Hematopoietic multipotent progenitor cell treated with erythropoietin and hydrocortisone succinate and interleukin-3 and kit ligand, for 17 days (in vitro differentiated cells): ENCODE data around the gene SOCS4.
"Not testable (repeated sequence)": the region's sequence is repeated elsewhere in the genome, so short reads cannot be mapped to it uniquely, and the experiment has no call there.

Experiments
- DNase-seq: peaks from one replicate; pipeline ENCODE4 v3.0.0-alpha.2; 2015; ENCODE audit warnings: low spot score

The SOCS4 gene

DNA sequence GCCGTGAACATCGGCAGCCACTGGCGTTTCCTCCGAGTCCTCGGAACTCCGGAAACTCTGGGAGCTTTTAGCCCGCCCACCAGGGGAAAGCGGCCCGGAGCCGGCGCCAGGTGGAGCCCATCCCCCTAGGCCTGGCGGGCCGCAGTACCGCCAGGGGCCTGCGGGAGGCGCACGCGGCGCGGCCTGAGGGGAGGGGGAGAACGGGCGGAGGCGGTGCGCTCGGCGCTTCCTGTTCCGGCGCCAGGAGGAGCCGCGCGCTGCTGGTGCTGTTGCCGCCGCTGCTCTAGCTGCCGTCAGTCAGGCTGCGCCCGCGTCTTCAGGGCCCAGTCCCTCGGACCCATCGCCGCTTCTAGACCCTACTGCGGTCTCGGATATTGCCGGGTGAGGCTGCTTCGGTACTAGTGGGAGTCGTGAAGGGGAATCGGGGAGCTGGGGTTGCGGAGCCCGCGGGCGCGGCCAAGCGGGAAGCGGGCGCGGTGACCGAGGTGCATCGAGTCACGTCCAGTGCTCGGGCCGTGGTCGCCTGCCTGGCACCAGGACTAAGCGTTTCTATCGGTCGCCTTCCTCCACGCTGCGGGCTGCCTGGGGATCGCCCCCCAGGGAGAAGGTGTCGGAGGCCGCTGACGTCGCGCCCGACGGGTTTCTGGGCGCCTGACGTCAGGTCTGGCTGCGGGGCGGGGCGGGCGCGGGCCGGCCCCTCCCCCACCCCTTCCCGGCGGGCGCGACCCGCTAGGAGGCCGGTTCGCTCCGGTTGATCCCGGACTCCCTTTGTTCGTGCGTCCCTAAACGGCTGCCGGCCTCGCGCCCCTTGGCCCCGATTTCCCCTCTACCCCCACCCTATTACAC, 24.6 kb downstream of the SOCS4 start, which contains the start of gene MAPK1IP1L:
Gene MAPK1IP1L (plus strand): TSS at position 225 of the 846 bp plus-strand sequence. CDS start 10,037 bp downstream, outside the sequence.
- DNase-seq = peak; percentile 92

DNA sequence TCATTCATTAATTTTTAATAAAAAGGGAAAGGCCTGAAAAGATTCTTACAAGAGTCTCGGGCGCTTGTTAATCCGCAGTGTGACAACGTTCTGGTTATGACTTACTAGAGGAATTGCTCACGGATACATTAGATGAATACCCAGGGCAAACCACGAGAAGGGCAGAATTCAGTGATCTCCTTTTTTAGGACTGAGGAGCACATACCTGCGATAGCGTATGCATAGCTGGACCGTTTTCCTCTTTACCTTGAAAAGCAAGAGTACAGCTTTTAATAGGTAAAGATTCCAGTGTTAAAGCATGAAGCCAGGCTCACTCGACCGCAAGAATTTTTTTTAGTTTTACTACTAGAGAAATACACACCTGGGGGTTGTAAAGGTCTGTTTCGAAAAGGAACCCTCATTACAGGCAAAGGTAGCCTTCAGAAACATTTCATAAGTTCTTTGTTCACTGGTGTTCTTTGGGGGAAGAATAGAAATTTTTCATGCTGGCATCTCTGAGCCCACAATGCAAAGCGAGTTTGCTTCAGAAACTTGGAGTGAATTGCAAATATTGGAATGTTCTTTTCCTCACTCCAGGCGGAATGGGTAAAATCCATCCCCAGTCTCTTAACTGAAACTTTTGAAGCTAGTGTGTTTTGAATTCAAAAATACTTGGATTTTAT, 25.4 kb downstream of the SOCS4 start:
- no peak for DNase-seq

DNA sequence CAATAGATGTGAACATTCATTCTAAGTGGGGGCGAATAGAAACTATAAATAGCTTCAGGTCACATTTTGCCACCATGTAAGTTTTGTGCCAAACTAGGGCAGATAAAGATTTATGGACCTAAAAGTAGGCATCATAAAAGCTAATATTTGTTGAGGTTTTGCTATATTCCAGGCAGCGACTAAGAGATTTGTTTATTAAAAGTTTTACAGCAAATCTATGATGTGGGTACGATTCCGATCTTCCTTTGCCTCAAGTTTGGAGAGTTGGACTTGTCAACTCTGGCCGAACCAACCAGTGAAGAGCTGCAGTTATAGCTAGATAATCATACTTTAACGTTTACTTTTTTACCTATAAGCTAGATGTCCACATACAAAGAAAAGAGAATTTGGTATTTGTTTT, 26.0 kb downstream of the SOCS4 start:
- DNase-seq = no peak

DNA sequence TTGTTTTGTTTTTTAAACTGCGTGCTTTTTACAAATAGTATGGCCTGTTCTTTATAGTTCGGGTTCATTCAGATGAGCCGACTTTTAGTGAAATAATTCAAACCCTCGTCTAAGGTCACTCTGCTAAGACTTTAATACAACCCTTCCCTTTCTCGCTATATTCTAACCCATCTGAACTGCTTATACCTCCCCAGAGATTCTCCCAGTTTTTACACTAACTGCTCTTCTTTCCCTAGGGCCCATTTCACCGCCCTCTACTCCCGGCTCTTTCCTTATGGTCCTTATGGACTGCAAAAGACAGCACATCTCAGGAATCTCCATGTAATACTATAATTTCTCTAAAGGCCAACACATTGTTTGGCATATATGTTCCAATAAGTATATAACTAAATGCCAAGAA, 26.5 kb downstream of the SOCS4 start:
- DNase-seq = no peak

DNA sequence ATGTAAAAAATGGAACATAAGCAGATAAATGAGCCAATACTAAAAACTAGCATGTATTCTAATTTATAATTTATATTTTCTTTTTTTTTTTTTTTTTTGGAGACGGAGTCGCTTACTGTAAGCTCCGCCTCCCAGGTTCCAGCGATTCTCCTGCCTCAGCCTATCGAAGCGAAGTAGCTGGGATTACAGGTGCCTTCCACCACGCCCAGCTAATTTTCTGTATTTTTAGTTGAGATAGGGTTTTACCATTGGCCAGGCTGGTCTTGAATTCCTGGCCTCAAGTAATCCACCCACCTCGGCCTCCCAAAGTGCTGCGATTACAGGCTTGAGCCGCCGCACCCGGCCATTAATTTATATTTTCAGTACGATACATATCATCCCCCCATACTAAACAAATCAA, 27.1 kb downstream of the SOCS4 start:
- DNase-seq = no peak

DNA sequence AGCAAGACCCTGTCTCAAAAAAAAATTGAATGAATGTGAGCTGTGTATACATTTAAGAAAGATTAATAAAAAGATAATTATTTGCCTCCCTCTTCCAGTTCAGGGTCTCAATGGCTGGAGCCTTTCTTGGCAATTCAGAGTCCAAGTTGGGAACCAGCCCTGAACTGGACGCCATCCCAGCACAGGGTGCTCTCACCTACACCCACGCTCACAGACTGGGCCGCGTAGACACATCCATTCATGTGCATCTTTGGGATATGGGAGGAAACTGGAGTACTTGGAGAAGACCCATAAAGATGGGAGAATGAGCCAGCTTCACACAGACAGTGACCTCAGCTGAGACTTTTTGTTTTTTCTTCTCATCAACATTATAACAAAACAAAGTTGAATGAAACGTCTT, 30.9 kb downstream of the SOCS4 start:
- DNase-seq = no peak

DNA sequence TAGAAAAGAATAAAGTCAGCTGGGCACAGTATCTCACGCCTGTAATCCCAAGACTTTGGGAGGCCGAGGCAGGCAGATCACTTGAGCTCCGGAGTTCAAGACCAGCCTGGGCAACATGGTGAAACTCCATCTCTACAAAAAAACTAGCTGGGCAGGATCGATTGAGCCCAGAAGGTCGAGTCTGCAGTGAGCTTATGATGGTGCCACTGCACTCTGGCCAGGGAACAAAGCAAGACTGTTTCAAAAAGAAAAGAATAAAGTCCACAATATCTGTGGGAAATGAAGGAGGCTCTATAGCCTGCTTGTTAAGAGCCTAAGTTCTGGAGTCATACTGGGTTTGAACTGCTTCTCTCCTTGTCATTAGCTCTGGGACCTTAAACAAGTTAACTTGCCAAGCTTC, 32.3 kb downstream of the SOCS4 start:
- DNase-seq = no peak

DNA sequence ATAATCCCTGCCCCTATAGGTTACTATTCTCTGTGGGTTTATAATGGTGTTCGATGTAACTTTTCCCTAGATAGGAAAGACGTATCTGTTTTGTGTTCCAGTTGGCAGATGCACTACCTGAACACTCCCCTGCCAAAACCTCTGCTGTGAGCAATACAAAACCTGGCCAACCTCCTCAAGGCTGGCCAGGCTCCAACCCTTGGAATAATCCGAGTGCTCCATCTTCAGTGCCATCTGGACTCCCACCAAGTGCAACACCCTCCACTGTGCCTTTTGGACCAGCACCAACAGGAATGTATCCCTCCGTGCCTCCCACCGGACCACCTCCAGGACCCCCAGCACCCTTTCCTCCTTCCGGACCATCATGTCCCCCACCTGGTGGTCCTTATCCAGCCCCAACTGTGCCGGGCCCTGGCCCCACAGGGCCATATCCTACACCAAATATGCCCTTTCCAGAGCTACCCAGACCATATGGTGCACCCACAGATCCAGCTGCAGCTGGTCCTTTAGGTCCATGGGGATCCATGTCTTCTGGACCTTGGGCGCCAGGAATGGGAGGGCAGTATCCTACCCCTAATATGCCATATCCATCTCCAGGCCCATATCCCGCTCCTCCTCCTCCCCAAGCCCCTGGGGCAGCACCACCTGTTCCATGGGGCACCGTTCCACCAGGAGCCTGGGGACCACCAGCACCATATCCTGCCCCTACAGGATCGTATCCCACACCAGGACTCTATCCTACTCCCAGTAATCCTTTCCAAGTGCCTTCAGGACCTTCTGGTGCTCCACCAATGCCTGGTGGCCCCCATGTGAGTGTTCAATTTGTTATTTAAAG, 35.7 kb downstream of the SOCS4 start:
- DNase-seq = no peak

DNA sequence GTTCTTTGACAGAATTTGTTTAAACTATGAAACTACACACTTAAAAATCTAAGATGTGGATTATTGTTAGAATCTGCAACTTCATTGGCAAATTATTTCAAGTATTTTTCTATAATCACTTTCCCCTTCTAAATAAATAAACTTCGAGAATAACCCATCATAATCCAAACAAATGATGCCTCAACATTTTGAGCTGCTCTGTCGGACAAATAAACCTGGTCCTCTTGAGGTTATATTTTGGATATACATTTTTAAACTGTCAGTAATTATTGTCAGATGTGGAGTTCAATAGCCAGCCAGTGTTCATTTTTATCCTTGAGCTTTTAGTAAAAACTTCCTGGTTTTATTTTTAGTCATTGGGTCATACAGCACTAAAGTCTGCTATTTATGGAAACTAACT, 37.9 kb downstream of the SOCS4 start:
- DNase-seq = not testable (repeated sequence)

DNA sequence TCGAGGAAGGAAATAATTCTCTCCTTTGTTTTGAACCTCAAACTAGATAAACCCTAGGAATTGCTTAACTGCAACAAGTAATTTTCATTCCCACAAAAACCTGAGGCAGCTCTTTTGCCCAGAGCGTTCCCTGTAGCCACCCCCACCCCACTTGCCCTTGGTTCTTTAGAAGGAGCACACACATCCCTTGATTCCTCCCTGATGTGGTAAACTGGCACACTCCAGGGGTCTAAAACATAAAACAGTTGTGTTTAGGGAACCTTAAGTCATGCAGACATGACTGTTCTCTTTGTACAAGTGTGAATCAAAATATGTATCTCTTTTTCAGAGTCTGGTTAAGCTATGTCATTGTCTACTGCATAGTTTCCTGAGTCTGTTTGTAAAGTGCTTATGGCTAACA, 38.4 kb downstream of the SOCS4 start:
- no peak for DNase-seq

DNA sequence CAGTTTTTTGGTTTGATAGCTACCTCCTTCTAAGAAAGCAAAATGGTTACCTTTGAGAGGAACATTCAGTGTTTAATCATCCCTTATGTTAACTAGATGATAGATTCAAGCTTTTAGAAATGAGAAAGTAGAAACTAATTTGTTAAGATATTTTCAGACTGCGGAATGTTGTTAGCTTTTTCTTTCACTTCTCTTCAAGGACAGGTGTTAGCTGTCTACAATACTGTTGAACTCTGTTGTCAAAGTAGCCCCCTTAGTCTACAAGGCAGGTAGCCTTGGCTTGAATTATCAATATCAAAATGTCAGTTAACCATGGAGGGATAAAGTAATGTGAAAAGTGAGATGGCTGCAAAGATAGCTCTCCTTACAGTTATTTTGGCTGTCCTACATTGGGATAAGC, 39.2 kb downstream of the SOCS4 start:
- DNase-seq = no peak

DNA sequence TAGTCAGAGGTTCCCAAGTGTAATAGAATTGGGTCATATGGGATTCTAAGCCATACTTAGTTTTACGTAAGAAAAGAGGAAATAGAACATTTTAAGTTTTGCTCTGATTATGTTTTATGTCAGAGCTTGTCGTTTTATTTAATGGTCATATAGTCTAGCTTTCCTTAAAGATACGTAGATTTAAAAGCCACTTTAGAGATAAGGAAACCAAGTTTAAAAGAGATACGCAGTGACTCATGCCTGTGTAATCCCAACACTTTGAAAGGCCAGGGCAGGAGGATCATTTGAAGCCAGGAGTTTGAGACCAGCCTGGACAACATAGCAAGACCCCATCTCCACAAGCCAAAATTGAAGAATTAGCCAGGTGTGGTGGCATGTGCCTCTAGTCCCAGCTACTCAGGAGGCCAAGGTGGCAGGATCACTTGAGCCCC, 44.0 kb downstream of the SOCS4 start:
- DNase-seq = no peak

DNA sequence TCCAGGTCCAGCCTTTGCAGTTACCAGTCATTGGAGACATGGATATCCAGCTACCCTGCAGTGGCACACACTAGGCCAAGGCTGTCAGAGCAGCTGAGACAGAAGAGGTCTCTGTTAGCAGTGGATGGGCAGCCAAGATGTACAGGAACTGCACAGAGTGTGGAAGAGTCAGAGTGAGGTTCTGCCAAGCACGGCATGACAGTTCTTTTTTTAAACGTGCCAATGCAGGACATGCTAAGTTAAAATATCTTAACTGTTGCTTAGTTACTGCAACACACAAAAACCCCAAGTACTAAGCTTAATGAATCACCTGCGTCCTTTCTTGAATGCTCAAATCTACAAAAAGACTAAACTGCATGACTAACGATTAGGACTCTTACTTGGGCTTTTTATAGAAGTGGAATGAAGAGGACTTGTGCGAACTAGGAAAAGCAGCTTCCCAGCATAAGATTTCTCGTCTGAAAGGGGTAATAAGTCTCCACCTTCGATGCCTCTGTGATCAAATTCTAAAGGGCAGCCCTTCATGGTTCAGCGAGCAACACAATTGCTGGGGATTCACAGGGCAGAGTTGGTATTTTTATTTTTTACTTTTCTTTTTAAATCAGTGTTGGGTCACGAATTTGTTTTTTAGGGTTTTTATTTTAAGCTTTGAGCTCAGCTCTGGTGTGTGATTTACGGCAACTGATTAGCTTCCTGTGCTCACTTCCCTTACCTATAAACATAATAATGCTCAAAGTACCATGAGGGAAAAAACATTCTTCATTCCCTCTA, 45.0 kb downstream of the SOCS4 start:
- no peak for DNase-seq

DNA sequence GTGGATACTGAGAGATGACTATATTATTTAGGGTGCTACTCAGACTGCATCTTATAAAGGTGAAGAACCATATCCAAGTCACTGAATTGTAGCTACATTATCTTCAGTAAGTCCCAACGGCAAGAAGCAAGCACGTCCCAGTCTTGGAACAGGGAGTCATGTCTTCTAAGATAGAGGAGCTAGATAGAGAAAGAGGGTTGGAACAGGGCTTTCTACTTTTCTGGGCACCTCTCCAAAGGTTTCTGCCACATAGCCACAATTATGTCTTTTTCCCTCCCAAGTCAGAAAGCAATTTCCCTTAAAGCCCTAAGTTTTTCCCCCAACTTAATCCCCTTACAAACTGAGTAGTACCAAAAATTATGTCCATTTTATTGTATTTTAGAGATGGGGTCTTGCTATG, 46.8 kb downstream of the SOCS4 start:
- no peak for DNase-seq

DNA sequence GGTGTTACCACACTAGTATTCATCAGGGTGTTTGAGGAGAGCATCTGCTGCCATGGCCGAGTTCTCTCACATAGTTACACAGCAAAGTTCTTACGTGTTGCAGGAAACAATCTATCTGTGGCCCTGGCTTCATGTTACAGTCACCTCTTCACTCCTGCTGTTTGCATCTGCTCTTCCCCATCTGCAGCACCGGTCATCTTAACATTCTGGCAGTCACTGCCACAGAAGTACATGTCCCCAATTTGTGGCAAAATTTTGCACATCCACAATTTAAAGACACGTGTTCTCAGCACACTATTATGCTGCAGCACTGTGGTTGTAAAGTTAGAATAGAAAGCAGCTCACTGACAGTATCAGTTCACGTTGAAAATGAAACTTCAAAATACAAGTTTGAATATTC, 47.6 kb downstream of the SOCS4 start:
- DNase-seq = no peak

DNA sequence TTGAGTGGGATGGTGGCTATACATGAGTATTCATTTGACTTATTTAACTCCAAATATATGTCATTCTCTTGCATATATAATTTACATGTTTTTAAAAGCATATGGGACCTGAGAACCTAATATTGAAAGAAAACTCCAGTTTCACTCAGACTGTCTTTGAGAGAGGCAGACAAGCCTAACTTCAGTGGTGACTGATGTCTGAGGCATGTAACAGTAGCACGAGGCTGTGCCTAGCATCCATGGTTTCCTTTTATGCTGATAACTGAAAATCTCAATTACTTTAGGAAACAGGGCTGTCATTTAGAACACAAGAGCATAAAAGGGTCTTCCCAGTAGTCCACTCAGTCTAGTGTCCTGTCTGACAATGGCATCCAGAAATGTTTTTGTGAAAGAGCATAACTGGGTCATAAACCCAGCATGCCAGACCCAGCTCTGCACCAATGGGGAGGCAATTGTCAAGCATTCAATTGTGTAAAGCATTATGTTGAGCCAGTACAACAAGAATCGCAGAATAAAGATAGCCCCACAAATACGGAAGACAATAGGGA, 48.7 kb downstream of the SOCS4 start:
- DNase-seq = no peak

DNA sequence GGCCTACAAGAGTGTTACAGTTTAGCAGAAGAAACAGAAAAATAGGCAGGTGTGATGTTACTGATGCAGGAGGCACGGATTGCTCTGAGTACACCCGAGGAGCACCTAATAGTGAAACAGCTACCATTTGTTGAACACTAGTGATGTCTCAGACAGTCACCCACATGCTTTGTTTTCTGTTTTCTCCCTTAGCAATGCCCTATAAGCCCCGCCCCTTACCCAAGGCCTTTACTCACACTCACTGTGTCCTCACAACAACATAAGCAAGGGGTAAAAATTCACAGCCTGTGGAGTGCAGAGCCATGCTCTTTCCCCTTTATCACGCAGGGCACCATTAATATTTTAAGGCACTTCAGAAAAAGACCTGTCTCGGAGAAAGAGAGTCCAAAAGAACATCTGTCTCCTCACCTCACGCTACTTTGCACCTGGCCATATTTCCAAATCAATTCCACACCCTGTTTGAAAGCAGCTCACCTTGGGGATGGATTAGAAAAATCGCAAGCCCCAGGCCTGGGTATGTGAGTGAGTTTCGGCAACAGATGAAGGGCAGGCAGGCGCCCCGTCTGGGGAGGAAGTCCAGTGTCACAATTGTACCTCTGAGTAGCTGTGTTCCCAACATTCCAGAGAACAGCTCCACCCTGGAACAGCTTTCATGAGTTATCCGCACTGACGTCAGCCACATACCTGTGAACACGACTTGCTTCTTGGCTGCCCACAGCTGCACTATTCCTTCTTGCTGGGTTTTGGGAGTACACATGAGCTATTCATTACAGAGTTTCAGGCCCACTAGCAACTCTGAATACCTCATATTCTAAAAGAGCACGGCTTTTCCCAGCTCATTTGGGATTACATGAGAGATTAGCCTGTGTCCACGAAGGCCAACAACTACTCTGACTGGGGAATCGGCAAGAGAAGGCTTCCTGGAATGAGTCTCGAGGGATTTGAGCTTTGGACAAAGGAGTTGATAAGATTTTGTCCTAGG, 50.4 kb downstream of the SOCS4 start:
- DNase-seq = no peak

DNA sequence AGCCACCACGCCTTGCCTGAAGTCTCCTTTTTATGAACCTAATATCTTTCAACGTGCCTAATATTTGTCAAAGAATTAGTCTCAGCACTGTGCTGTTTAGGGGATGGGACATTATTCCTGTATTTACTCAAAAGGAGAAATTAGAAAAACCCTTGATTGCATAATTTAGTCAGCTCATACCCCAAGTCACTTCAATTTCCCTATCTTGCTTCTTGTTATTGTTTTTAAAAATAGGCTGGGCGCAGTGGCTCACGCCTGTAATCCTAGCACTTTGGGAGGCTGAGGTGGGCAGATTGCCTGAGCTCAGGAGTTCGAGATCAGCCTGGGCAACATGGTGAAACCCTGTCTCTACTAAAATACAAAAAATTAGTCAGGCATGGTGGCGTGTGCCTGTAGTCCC, 52.9 kb downstream of the SOCS4 start:
- not testable (repeated sequence) for DNase-seq

DNA sequence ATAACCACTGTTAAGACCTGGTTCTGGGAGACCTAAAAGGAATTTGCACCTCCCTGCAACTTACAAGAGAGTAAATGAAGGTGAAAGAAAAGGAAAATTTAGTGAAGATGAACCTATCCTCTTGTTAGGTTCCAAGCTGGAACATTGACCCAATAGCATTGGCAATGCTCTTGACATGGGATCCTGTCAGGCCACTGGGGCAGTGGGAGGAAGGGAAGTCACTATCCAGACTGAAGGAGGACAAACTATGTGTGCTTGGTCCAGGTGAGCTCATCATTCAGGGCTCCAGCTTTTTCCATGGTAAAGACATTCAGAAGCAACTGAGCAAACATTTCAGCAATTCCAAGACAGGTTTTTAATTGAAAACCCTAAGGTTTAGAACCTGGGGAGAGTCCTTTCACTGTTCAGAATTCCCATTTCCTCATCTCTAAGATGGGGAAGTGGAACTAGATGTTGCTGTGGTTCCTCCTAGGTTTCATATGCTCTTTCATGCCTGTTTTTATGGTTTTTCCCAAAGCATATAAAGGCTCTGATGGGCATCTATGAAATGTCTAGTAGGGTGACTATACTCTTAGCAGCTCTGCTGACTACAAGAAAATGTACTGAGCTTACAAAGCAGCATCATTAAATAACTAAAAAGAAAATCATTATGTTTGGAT, 57.5 kb downstream of the SOCS4 start:
- DNase-seq = no peak
